Posterior cingulate gyrus (tissue), 11 donors: ENCODE results near the gene NPR2.

Source experiments
- DNase-seq, 10 donors: peaks; one replicate each; pipeline versions ENCODE4 v3.0.0 to v3.0.0-alpha.2; 2020 to 2021; ENCODE audit warnings: mixed read lengths in 3 of 10
- intact Hi-C: fragments of 100-400 bp; cut with DNase I; formaldehyde crosslinking; loops from one replicate; pipeline ENCODE4 v1.15.1; 2023

The NPR2 gene

DNA sequence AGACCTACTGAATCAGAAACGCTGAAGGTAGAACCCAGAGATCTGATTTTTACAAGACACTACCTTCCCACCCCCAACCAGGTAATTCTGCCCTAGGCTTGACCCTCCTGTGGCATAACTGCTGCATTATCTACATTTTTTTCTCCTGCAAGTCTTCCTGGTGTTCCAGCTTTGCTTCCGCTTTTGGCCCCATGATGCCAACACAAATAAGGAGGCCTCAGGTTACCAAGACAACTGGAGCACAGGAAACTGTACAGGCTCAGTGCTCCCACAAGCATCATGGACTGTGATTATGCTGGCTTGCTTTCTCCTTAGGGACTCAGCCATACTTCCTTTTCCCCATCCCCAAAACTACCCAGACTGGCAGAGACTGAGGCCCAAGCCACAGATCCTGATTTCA lies 30.7 kb upstream of the NPR2 start:
- peak in 2 of 10 donors; percentile 11 to 21 for DNase-seq
- intact Hi-C loops = no loop called here

- intact Hi-C loops = no loop called here
These were observed 28.2 kb upstream of the NPR2 start for GRCh38 chr9:35763181-35763580.

DNA sequence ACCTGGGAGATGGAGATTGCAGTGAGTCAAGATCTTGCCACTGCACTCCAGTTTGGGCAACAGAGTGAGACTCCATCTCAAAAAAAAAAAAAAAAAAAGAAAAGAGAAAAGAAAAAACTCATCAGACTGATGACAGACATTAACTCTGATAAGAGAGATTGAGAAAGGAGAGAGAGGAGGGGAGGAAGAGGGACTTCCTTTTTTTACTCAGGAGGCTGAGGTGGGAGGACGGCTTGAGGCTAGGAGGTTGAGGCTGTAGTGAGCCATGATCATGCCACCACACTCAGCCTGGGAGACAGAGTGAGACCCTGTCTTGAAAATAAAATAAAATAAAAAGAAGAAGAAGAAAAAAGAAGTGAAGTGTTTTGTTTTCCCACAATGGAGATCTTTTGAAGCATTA lies 27.6 kb upstream of the NPR2 start:
- peak in 1 of 10 donors; percentile 26 for DNase-seq
- intact Hi-C loops = no loop called here

More at GRCh38 chr9:35763181-35763580, 28.2 kb upstream of the NPR2 start:
- no peak for DNase-seq

DNA sequence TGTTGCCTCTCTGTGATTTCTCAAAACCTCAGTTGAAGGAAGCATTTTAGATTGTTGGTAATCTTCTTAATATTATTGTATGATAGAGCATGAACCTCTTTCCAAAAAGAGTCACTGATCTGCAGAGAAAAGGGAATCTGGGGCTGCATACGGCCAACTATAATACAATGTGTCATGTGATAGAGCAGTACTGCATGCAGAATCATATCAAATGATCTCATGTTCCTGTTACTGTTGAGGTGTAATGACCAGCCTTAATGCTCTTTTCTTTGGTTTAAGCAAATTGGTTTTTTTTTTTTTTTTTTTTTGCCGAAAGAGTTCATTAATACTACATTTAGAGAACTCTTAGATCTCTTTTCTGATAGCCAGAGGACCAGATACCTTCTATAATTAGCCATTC lies 24.4 kb upstream of the NPR2 start:
- DNase-seq = no peak
- intact Hi-C loops = no loop called here

DNA sequence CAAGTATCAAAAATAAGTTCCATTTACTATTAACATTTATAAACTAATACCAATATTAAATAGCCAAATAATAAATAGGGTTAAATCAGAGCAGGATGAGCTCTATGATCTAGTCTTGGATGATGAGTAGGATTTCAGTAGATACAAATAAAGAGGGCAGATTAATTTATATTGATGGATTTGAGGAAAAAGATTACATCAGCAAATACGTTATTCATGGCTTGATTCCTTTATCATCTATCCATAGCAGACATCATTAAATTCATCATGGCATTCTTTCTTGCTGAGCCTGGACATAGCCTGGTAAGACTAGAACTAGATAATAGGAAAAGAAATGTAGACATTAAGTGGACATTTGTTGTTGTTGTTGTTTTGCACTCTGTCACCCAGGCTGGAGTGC lies 23.9 kb upstream of the NPR2 start:
- intact Hi-C loops = no loop called here
- no peak for DNase-seq

DNA sequence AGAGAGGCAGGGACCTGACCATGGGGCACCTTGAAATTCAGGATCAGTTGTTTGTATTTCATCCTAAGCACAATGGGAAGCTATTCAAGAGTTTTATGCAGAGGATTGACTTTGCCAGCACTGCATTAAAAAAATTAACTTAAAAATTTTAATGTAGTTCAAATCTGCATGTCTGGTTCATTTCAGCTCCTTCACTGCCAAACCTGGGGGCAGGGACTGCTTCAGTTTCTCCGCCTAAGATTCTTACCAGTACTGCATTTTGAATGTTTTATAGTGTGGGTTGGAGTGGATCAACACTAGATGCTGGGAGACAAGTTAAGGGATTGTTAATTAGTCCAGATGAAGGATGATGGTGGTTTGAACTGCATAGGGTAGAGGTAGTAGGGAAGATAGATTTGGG lies 21.6 kb upstream of the NPR2 start:
- no peak for DNase-seq
- intact Hi-C loops = no loop called here

- DNase-seq = peak in 2 of 10 donors; percentile 73 to 81
These were observed 20.3 kb upstream of the NPR2 start for GRCh38 chr9:35771075-35771433.

GRCh38 chr9:35771534-35771933 lies 19.9 kb upstream of the NPR2 start:
- intact Hi-C loops = no loop called here
- DNase-seq = no peak

More at GRCh38 chr9:35771075-35771433, 20.3 kb upstream of the NPR2 start:
- intact Hi-C loops = no loop called here

GRCh38 chr9:35771943-35772342 lies 19.4 kb upstream of the NPR2 start:
- DNase-seq = no peak
- intact Hi-C loops = no loop called here

- DNase-seq = peak in 1 of 10 donors; percentile 46
These were observed 16.3 kb upstream of the NPR2 start for GRCh38 chr9:35774907-35775635.

GRCh38 chr9:35776018-35776417 lies 15.4 kb upstream of the NPR2 start:
- intact Hi-C loops = no loop called here

More at GRCh38 chr9:35774907-35775635, 16.3 kb upstream of the NPR2 start:
- intact Hi-C loops = no loop called here

GRCh38 chr9:35778496-35778895 lies 12.9 kb upstream of the NPR2 start:
- intact Hi-C loops = no loop called here
- DNase-seq = no peak

More at GRCh38 chr9:35776018-35776417, 15.4 kb upstream of the NPR2 start:
- DNase-seq = peak in 1 of 10 donors; percentile 40

DNA sequence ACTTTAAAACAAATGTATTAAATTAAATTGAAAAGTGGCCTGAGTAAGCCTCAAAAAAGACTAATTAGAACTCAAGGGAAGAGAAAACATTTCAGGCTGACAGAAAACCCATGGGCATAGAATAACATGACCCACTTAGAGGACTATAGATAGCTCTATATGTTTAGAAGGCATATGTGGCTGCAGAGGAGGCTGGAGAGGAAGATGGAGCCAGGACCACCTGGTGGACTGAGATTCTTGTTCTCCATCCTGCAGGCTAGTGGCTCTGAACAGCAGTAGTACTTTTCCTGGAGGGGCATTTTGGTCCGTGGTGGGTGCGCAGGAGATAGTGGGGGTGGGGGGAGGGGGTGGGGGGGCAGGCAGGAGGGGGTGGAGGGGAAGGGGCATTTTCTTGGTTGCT lies 10.3 kb upstream of the NPR2 start:
- intact Hi-C loops = no loop called here
- DNase-seq = peak in 1 of 10 donors; percentile 73

DNA sequence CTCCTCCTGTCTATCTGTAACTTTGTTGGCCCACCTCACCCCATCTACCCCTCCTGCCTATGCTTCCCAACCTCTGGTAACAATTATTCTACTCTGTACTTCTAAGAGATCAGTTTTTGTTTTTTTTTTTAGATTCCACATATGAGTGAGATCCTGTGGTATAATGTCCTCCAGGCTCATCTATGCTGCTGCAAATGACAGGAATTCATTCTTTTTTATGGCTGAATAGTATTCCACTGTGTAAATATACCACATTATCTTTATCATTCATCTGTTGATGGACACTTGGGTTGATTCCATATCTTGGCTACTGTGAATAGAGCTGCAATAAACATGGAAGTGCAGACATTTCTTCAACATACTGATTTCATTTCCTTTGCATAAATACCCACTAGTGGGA lies 8.0 kb upstream of the NPR2 start:
- intact Hi-C loops = no loop called here
- no peak for DNase-seq

GRCh38 chr9:35789541-35789940 lies 1.9 kb upstream of the NPR2 start:
- intact Hi-C loops = no loop called here
- DNase-seq = no peak

DNA sequence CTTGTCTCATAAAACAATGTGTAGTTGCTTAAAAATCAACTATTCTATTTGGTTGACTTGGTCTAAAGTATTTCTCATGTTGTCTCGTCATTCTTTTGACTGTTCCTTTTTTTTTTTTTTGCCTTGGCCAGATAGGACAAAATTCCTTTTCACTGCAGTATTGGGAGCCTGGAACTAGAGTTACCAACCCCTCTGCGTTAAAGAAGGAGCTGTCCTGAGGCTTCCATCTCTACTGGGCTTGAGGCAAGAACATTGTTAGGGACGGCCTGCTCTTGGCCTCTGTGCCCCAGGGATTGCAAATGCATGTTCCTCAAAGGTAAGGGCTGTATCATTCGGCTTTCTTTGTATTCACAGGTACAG lies 1.4 kb upstream of the NPR2 start:
- DNase-seq = no peak
- intact Hi-C loops = loop anchor here (2.0 to 5.0 kb wide), 2 partner anchors 37 to 93 kb away; partner anchors contain the start of genes FAM221B and TMEM8B

DNA sequence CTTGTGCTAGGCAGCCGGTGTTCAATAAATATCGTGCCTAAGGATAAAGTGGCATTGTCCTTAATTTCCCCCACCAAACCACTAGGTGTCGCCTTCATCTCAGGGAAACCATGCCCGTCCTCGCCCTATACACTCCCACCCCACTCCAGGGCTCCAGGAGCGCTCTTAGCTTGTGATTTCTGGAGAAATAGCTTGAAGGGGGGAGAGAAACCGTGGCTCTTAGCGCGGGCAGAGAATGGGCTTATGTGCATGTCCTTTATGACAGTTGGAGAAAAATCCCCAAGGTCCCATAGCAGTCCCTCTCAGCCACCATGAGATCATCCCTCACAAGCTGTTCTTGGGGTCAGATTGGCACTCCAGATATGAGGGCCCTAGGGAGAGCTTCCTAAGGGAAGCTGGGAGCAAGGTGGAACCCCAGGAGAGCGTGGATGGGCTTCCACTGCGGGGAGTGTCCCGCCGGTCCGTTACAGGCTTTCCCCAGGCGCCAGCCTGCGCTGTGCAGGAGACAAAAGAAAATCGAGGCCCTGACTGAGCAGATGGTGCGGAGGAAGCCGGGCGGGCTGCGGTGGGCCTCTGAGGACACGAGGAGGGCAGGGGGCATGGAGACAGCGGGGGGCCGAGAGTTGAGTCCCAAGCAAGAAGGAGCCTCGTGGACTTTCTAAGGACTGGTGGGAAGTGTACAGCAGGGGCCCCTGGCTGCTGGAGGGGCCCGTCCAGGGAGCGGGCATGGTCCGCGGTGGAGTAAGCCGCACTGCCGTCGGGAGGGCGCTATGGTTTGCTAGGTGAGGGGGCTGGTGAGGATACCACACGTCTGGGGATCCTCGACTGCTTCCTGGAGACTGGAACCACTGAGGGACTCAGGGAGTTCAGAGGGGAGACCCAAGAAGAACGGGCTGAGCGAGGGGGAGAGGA lies 750 bp upstream of the NPR2 start:
- intact Hi-C loops = loop anchor here (2.0 to 5.0 kb wide), 2 partner anchors 37 to 92 kb away; partner anchors contain the start of genes FAM221B and TMEM8B
- peak in 7 of 10 donors; percentile 52 to 93 (median 72) for DNase-seq

DNA sequence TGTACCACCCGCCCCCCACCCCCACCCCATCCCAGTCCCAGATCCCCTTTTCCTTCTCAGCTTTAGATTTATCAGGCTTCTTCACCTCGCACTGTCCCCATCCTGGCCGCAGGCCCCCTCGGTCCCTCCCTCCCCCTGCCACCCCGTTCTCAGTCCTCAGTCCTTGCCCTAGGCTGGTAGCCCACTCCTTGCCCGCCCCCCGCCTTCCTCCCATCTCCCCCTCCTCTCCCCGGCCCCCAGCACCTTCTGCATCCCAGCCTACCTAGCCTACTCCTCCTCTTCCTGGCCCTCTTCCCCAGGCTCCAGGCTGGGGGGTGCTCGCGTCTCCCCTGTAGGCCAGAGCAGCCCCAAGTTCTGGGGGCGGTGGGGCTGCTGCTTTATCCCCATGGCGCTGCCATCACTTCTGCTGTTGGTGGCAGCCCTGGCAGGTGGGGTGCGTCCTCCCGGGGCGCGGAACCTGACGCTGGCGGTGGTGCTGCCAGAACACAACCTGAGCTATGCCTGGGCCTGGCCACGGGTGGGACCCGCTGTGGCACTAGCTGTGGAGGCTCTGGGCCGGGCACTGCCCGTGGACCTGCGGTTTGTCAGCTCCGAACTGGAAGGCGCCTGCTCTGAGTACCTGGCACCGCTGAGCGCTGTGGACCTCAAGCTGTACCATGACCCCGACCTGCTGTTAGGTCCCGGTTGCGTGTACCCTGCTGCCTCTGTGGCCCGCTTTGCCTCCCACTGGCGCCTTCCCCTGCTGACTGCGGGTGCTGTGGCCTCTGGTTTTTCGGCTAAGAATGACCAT lies 828 bp downstream of the NPR2 start:
- peak in 1 of 10 donors; percentile 87 for DNase-seq
- intact Hi-C loops = loop anchor here (5.0 kb wide), 1 partner anchor 35 kb away; the partner anchor contains the start of genes FAM221B and TMEM8B

DNA sequence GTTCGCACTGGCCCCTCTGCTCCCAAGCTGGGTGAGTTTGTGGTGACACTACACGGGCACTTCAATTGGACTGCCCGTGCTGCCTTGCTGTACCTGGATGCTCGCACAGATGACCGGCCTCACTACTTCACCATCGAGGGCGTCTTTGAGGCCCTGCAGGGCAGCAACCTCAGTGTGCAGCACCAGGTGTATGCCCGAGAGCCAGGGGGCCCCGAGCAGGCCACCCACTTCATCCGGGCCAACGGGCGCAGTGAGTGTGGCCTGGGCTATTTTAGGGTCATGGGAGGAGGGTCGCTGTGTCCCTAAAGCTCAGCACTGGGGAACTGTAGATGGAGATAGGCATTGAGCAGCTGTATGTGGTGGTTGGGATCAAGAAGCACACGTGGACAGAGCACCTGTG lies 1.4 kb downstream of the NPR2 start:
- intact Hi-C loops = loop anchor here (5.0 kb wide), 1 partner anchor 34 kb away; the partner anchor contains the start of genes FAM221B and TMEM8B
- no peak for DNase-seq

- intact Hi-C loops = loop anchor here (5.0 kb wide), 1 partner anchor 34 kb away; the partner anchor contains the start of genes FAM221B and TMEM8B
These were observed 2.1 kb downstream of the NPR2 start for GRCh38 chr9:35793461-35793860.

More at GRCh38 chr9:35793461-35793860, 2.1 kb downstream of the NPR2 start:
- no peak for DNase-seq
